Activated gamma-delta T cell (primary cell): Measurements from ENCODE around the gene PPP2R3A.
"Not testable (repeated sequence)": the region's sequence is repeated elsewhere in the genome, so short reads cannot be mapped to it uniquely, and the experiment has no call there.

Source experiments
- DNase-seq: peaks from one replicate; lab custom pipeline; 2025; lab: John Stamatoyannopoulos, UW
- total RNA-seq, 2 donors: gene quantifications; one replicate each; lab custom pipeline; 2026; lab: John Stamatoyannopoulos, UW

The PPP2R3A gene, protein sequence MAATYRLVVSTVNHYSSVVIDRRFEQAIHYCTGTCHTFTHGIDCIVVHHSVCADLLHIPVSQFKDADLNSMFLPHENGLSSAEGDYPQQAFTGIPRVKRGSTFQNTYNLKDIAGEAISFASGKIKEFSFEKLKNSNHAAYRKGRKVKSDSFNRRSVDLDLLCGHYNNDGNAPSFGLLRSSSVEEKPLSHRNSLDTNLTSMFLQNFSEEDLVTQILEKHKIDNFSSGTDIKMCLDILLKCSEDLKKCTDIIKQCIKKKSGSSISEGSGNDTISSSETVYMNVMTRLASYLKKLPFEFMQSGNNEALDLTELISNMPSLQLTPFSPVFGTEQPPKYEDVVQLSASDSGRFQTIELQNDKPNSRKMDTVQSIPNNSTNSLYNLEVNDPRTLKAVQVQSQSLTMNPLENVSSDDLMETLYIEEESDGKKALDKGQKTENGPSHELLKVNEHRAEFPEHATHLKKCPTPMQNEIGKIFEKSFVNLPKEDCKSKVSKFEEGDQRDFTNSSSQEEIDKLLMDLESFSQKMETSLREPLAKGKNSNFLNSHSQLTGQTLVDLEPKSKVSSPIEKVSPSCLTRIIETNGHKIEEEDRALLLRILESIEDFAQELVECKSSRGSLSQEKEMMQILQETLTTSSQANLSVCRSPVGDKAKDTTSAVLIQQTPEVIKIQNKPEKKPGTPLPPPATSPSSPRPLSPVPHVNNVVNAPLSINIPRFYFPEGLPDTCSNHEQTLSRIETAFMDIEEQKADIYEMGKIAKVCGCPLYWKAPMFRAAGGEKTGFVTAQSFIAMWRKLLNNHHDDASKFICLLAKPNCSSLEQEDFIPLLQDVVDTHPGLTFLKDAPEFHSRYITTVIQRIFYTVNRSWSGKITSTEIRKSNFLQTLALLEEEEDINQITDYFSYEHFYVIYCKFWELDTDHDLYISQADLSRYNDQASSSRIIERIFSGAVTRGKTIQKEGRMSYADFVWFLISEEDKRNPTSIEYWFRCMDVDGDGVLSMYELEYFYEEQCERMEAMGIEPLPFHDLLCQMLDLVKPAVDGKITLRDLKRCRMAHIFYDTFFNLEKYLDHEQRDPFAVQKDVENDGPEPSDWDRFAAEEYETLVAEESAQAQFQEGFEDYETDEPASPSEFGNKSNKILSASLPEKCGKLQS (N-terminal part only)
- total RNA-seq: 2.6 to 4.1 reads per million in 2 donors

DNA sequence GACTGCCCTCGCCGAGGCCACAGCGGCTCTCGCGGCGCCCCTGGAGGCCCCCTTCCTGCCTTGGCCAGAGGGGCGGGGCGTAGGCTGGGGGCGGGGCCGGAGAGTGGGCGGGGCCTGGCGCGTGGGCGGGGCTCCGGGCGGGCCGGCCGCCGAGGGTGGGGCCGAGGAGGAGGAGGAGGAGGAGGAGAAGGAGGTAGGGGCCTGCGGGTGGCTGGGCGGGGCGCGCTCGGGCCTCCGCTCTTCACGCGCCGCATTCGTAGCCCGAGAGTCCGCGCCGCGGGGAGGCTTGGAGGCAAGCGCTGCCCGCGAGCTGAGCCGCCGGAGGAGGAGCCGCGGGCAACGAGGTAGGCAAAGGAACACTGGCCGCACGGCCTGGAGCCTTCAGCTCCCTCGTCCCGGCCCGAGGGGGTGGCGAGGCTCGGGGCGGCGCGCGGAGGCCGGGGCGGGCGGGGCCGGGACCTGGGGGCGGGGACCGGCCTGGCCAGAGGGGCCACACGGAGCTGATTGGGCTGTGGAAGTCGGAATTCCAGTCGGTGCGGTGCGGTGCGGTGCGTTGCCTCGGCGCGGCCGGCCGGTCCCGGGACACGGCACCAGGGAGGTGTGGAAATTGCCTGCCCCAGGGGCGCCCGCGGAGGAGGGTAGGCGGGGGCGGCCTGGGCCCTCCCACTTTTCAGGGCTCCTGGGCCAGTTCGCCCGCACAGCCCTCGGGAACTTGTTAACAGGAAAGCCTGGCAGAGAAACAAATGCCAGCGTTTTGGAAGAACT lies at the start of gene PPP2R3A:
Gene PPP2R3A (plus strand): TSS at position 223 of the 765 bp plus-strand sequence. CDS start 35,771 bp downstream, outside the sequence.
- DNase-seq: peak; percentile 66

DNA sequence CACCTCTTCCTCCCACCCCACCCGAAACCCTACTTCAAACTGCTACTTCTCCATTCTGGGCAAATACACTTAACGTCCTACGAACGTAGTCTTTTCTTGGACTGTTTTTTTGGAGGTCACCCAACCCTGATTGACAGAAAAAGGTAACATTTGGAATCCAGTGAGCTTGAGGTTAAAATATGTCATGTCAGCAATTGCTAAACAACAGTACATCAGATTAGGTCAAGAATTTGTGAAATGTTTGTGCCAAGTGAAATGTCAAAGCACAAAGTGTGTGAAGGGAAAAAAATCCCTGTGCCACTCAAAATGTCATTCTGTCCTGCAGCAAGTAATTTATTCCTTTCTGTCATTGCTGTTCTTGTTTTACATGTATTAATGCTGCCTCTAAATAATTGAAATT lies 49.2 kb upstream of the PPP2R3A start:
- no peak for DNase-seq

DNA sequence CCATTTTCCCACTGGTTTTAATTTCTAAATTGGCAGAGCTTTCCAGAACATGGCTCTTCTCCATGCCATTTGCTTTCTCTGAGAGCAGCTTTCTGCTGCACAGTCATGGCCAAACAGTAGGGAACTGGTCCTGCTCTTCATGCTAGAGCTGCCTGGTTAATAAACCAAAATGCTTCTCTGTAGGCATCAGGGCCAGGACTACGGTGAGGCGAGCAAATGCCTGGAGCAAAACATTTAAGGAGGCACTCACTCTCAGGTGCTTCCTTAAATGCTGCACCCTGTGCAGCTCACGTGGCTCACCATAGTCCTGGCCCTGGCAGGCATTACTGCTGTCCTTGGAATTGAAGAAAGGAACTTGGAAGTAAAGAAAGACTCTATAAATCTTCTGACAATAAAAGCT lies 48.5 kb upstream of the PPP2R3A start:
- DNase-seq: no peak

DNA sequence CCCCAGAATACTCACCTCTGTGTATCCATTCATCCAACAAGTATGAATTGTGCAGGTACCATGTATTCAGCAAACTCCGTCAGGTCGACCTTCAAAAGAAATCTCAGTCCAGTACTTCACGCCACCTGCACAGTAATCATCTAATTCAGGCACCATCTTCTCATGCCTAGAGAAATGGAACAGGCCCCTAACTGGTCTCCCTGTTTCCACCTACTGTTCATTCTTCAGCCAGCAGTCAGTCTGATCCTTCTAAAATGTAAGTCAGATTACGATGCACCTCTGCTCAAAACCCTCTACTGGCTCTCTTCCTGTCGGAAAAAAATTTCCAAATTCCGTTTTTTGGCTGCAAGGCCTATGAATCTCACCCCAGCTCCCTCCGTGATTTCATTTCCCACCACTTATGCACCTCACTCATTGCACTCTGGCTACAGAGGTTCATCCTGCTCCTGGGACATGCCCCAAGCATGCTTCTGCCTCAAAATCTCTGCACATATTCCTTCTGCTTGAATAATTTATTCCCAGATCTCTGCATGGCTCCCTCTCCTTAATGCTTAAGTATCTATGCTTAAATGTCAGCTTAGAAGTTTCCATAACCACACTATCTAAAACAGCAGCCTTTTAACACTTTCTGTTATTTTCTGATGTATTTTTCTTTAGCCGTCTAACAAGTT lies 47.5 kb upstream of the PPP2R3A start:
- DNase-seq: no peak

DNA sequence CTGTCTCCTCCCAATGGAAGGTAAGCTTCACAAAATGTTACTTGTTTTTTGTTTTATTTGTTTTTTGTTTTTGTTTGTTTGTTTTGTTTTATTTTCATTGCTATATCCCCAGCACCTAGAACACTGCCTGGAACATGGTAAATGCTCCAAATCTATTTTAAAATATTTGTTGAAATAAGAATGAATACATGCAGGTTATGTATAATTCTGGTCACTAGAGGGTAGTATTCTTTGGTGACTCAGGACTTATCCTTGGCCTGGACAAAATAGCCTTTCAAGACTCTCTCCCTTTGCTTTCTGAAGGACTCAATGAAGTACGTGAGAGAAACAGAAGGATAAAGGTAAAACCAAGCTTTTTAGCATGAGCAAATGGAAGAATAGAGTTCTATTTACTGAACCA lies 46.9 kb upstream of the PPP2R3A start:
- DNase-seq: no peak

- DNase-seq: no peak
Observed at GRCh38 chr3:135920275-135920674, 45.3 kb upstream of the PPP2R3A start.

DNA sequence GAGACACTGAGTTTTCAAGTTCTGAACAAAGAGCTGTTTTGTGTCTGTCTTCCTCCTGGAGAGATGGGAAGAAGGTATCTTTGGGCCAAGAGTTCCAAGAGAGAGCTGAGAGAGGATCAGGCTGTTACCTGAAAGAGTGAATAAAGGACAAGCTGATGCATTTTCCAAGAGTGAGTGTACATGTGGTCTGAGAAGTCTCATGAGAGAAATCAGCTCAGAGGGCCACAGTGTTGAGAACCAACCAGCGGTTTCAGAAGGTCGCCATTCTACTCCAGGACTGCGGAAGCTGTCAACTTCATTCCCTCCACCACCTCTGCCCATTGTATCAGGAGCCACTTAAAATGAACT lies 42.7 kb upstream of the PPP2R3A start:
- no peak for DNase-seq

- no peak for DNase-seq
Observed at GRCh38 chr3:135924506-135924905, 41.0 kb upstream of the PPP2R3A start.

DNA sequence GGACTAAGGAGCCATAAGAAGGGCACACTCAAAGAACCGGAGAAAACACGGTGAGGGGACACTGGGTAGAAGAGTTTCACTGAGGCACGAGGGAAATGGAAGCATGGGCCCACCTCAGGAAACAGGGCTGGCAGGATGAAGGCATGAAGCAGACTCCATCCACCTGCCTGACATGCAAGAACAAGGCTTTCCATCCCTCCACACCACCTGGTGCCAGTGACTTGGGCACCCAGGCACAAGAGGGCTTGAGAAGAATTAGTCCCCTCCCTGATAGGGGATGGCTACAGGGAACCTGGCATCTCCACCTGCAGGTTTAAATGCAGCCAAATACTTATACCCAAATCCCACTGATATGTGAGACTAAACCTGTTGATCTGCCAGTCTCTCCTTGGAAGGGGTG lies 38.9 kb upstream of the PPP2R3A start:
- no peak for DNase-seq

GRCh38 chr3:135927155-135927554 lies 38.4 kb upstream of the PPP2R3A start:
- no peak for DNase-seq

GRCh38 chr3:135929670-135930069 lies 35.9 kb upstream of the PPP2R3A start:
- no peak for DNase-seq

- DNase-seq: no peak
Observed at GRCh38 chr3:135930255-135930654, 35.3 kb upstream of the PPP2R3A start.

GRCh38 chr3:135935171-135935570 lies 30.4 kb upstream of the PPP2R3A start:
- not testable (repeated sequence) for DNase-seq

- not testable (repeated sequence) for DNase-seq
Observed at GRCh38 chr3:135937766-135938165, 27.8 kb upstream of the PPP2R3A start.

GRCh38 chr3:135944831-135945230 lies 20.7 kb upstream of the PPP2R3A start:
- DNase-seq: no peak

DNA sequence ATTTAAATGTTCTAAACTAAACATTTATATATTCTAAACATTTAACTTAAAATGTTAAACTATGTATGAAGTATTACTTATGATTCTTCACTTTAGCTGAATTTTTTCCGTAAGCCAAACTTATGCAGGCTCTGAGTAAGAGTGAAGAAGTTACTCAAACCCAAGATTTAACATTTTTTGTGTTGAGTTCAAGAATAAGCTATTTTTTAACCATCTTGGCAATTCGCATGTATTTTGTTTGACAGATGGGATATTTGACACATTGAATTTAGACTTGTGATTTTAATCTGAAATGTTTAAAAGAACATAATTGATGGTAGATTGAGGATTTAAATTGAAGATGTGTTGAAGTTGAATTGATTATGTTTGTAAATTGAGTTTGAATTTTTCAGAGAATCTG lies 14.6 kb upstream of the PPP2R3A start:
- no peak for DNase-seq

- DNase-seq: no peak
Observed at GRCh38 chr3:135964160-135964955, 1.2 kb upstream of the PPP2R3A start.

GRCh38 chr3:135965129-135965505 lies 411 bp upstream of the PPP2R3A start:
- no peak for DNase-seq

DNA sequence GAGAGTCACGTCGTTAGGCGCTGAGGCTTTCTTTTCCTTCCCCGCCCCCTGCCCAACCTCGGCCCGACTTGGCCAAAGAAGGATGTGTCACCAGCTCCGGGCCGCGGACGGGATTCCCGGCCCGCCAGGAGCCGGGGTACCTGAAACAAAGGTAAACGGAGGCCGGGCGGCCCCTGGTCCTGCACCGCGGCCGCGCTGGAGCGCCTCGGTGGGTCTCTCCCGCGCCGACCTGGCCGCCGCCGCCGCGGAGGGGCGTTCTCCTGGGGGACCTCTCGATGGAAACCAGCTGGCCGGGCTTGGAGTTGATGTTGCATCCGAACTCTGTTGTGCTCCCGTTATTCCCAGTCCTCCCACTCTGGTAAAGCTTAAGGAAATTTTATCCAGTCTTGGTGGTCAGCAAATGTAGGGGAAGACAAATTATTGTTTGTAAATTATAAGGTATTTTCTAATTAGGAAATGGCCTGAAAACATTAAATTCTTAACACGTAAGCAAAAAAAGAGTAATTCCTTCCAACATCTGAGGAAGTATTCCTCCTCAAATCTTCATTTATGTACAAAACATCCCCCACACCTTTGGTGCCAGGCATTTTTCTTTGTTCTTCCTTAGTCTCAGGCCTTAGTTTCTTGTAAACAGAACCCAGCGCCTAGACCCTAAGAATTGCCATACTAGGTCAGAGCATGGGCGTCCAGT lies 888 bp downstream of the PPP2R3A start:
- peak; percentile 15 for DNase-seq

- no peak for DNase-seq
Observed at GRCh38 chr3:135966962-135967274, 1.4 kb downstream of the PPP2R3A start.
